Natural killer cell (primary cell): ENCODE results near the gene NOTCH4. TPM values are rescaled to one million over a fixed set of nuclear protein-coding genes. Genes with fewer than 3 reads are reported as not detected.
A peak's percentile ranks its signal among the peaks of the same experiment; 100 is the strongest.

Experiments
- ATAC-seq, 3 donors: fragments of 150-1000 bp in 2 of 3; fragments of 200-7000 bp in 1 of 3; cut with Tn5 transposase; 1 replicate in 1 of 3; 2 replicates in 2 of 3; pipeline ENCODE4 v1.10.0; 2021; ENCODE audit warnings: mild to moderate bottlenecking in 2 of 3, moderate library complexity in 2 of 3
- DNase-seq, 2 donors: peaks; one replicate each; pipeline versions ENCODE4 v3.0.0 to v3.0.0-alpha.2; 2013 to 2021; ENCODE audit warnings: mixed read lengths in 1 of 2
- H3K27ac ChIP-seq: one replicate; pipeline ENCODE4 v1.5.1; 2013; ENCODE audit warnings: mild to moderate bottlenecking, low read length
- H3K27me3 ChIP-seq: one replicate; pipeline ENCODE4 v1.6.1; 2013; ENCODE audit warnings: low read length; ENCODE audit not compliant: control insufficient read depth, insufficient read depth
- H3K36me3 ChIP-seq: one replicate; pipeline ENCODE4 v1.6.1; 2013; ENCODE audit warnings: low read length; ENCODE audit not compliant: control insufficient read depth, insufficient read depth
- H3K4me1 ChIP-seq: one replicate; pipeline ENCODE4 v1.6.1; 2013; ENCODE audit warnings: low read length; ENCODE audit not compliant: control insufficient read depth, insufficient read depth
- H3K4me3 ChIP-seq: one replicate; pipeline ENCODE4 v1.5.1; 2013; ENCODE audit warnings: low read length
- H3K9me3 ChIP-seq: one replicate; pipeline ENCODE4 v1.6.1; 2013; ENCODE audit warnings: low read length; ENCODE audit not compliant: control insufficient read depth, insufficient read depth
- H3K27ac Mint-ChIP-seq, 2 donors: one replicate each; pipeline ENCODE4 v1.8.0; 2022; ENCODE audit warnings: mild to moderate bottlenecking in 2 of 2, mixed read lengths in 2 of 2, moderate library complexity in 1 of 2
- H3K27me3 Mint-ChIP-seq, 2 donors: one replicate each; pipeline ENCODE4 v1.8.0; 2022; ENCODE audit warnings: low read depth in 2 of 2, mixed read lengths in 2 of 2
- H3K36me3 Mint-ChIP-seq: one replicate; pipeline ENCODE4 v1.8.0; 2022; ENCODE audit warnings: mixed read lengths
- H3K4me1 Mint-ChIP-seq, 2 donors: one replicate each; pipeline ENCODE4 v1.8.0; 2022; ENCODE audit warnings: mixed read lengths in 2 of 2
- H3K4me3 Mint-ChIP-seq: one replicate; pipeline ENCODE4 v1.8.0; 2022; ENCODE audit warnings: mild to moderate bottlenecking, moderate library complexity, mixed read lengths
- H3K9me3 Mint-ChIP-seq, 2 donors: one replicate each; pipeline ENCODE4 v1.8.0; 2022; ENCODE audit warnings: mixed read lengths in 2 of 2
- CTCF ChIP-seq: fragments of 200-600 bp; IDR thresholded peaks from one replicate; pipeline ENCODE4 v1.8.0; 2022; ENCODE audit warnings: antibody characterized with exemption
- WGBS: methylation state at CpG from one replicate; pipeline ENCODE4 v1.1.7; 2013; ENCODE audit warnings: missing lambda C conversion rate; ENCODE audit not compliant: insufficient coverage; 5-methylcytosine and 5-hydroxymethylcytosine counted together
- intact Hi-C: fragments of 100-400 bp; cut with micrococcal nuclease; formaldehyde crosslinking; loops from one replicate; pipeline ENCODE4 v1.14.2; 2022
- total RNA-seq, 4 donors: library from RNA; stranded (reverse); fragments of 120-200 nt in 1 of 4; gene quantifications; one replicate each; pipeline versions ENCODE4 v1.2.3 to v1.2.4, GENCODE V29; 2013 to 2022

The NOTCH4 gene
- total RNA-seq, 3 donors from 2014 or later (not counting 1 experiment from before 2014, with no cell fraction given): 2.6 to 4.8 (median 2.7) TPM

GRCh38 chr6:32198866-32199265, 25.0 kb downstream of the NOTCH4 start:
- Mint-ChIP-seq H3K27me3 (no peaks in the 10 kb centered on the region), H3K36me3 (no peaks in the 10 kb centered on the region), H3K27ac (peak overlapping the region in 1 of 2 donors; percentile 71), H3K4me3 (no peak overlapping the region), H3K9me3 (no peaks in the 10 kb centered on the region), H3K4me1 (peaks cover 29 to 34% of the 10 kb centered on the region in 2 donors)
- intact Hi-C loops: loop anchor here (5.0 to 10.0 kb wide), 3 partner anchors 224 to 773 kb away; partner anchors contain the start of genes DXO and PSMB8
- no peaks in the 10 kb centered on the region for H3K9me3 ChIP-seq
- no peak overlapping the region for H3K27ac ChIP-seq
- H3K4me1 ChIP-seq: peaks cover 30% of the 10 kb centered on the region
- ATAC-seq (no peak), DNase-seq (no peak)
- H3K27me3 ChIP-seq: no peaks in the 10 kb centered on the region
- TF ChIP-seq CTCF: no peak
- no peaks in the 10 kb centered on the region for H3K36me3 ChIP-seq
- 93% methylated on average over 17 of the region's 17 CpGs for WGBS
- no peak overlapping the region for H3K4me3 ChIP-seq

- no peaks in the 10 kb centered on the region for H3K27me3 Mint-ChIP-seq
- Histone ChIP-seq H3K36me3 (no peaks in the 10 kb centered on the region), H3K9me3 (no peaks in the 10 kb centered on the region), H3K27me3 (no peaks in the 10 kb centered on the region), H3K4me3 (no peak overlapping the region), H3K4me1 (peaks cover 35% of the 10 kb centered on the region), H3K27ac (no peak overlapping the region)
- ATAC-seq (no peak), DNase-seq (no peak)
- WGBS: 93% methylated on average over 3 of the region's 3 CpGs
- peak overlapping the region; percentile 60 to 71 for H3K27ac Mint-ChIP-seq
- no peaks in the 10 kb centered on the region for H3K36me3 Mint-ChIP-seq
- H3K4me1 Mint-ChIP-seq: peaks cover 34 to 39% of the 10 kb centered on the region in 2 donors
- no peak for TF ChIP-seq CTCF
- peak overlapping the region; percentile 42 for H3K4me3 Mint-ChIP-seq
- no peaks in the 10 kb centered on the region for H3K9me3 Mint-ChIP-seq
- intact Hi-C loops: loop anchor here (5.0 to 10.0 kb wide), 3 partner anchors 224 to 774 kb away; partner anchors contain the start of genes DXO and PSMB8
Observed at GRCh38 chr6:32198345-32198696, 25.5 kb downstream of the NOTCH4 start.

DNA sequence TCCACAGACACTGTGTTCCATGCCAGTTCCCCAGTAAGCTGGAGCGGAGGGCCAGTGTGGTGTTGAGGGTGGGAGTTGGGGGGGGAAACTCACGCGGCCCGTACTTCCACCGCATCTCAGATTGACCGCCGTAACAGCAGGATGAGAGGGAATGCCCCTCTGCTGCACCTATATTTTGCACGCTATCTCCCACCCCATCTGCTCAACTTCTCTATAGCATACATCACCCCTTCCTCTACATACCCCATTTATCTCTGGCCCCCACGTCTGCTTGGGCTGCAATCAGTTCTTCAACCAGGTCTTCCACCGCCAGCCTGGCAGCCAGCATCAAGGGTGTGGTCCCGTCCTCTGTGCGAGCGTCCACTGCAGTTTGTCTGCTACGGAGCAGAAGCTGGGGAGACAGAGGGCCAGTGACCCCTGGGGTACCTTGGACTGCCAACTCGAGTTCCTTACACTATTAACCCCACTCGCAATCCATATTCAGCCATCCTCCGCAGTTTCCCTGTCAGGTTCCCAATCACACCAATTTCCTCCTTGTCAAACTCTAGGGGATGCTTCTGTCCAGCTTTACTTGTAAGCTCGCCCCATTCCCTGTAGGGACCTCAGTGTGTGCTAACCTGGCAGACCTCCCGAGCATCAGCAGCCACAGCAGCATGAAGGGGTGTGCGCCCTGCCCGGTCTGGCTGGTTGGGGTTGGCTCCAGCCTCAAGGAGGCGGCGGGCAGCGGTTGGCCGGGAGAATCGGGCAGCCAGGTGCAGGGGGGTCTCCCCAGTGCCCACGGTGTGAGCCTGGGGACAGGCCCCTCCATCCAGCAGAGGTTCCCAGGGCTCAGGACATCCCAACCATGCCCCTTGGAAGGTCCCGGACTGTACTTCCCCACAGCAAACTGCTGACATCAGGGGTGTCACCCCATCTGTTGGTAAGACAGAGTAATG, 26.9 kb downstream of the NOTCH4 start:
- Histone ChIP-seq H3K36me3 (no peaks in the 10 kb centered on the region), H3K27me3 (no peaks in the 10 kb centered on the region), H3K27ac (peak overlapping the region; percentile 100), H3K9me3 (no peaks in the 10 kb centered on the region), H3K4me1 (peaks cover 47% of the 10 kb centered on the region), H3K4me3 (peak overlapping the region; percentile 100)
- 56% methylated on average over 27 of the region's 28 CpGs for WGBS
- Mint-ChIP-seq H3K4me1 (peaks cover 37 to 53% of the 10 kb centered on the region in 2 donors), H3K36me3 (no peaks in the 10 kb centered on the region), H3K27me3 (no peaks in the 10 kb centered on the region), H3K4me3 (peak overlapping the region; percentile 98), H3K27ac (peak overlapping the region; percentile 99), H3K9me3 (no peaks in the 10 kb centered on the region)
- ATAC-seq: no peak
- DNase-seq: peak in 1 of 2 donors; percentile 48
- intact Hi-C loops: loop anchor here (5.0 to 10.0 kb wide), 3 partner anchors 222 to 775 kb away; partner anchors contain the start of genes DXO and PSMB8
- no peak for TF ChIP-seq CTCF
